GM21528 (cell line): ENCODE data around the gene ELF2.
"Not testable (repeated sequence)": the region's sequence is repeated elsewhere in the genome, so short reads cannot be mapped to it uniquely, and the experiment has no call there.

ENCODE experiments used
- ATAC-seq: cut with Tn5 transposase; IDR thresholded peaks from one replicate; pipeline ENCODE4 v1.9.1; 2021; ENCODE audit warnings: mild to moderate bottlenecking, moderate library complexity; ENCODE audit not compliant: unreplicated experiment, low FRiP score

Gene ELF2

GRCh38 chr4:139188648-139189416 is 11.8 kb upstream of the ELF2 start:
- ATAC-seq = no peak

GRCh38 chr4:139184129-139184528 is 7.1 kb upstream of the ELF2 start:
- no peak for ATAC-seq

- ATAC-seq = peak; percentile 75
Measured at GRCh38 chr4:139177869-139178619, 1.0 kb upstream of the ELF2 start.

GRCh38 chr4:139176302-139177048 is 543 bp downstream of the ELF2 start:
- ATAC-seq = peak; percentile 23

GRCh38 chr4:139175646-139176301 is 1.2 kb downstream of the ELF2 start:
- ATAC-seq = peak; percentile 0

- no peak for ATAC-seq
Measured at GRCh38 chr4:139171876-139172691, 4.9 kb downstream of the ELF2 start.

GRCh38 chr4:139170932-139171331 is 6.1 kb downstream of the ELF2 start:
- no peak for ATAC-seq

GRCh38 chr4:139167774-139168444 is 9.1 kb downstream of the ELF2 start:
- no peak for ATAC-seq

GRCh38 chr4:139164731-139165130 is 12.3 kb downstream of the ELF2 start:
- ATAC-seq = no peak

- ATAC-seq = no peak
Measured at GRCh38 chr4:139163806-139164206, 13.2 kb downstream of the ELF2 start.

- ATAC-seq = not testable (repeated sequence)
Measured at GRCh38 chr4:139157977-139158376, 19.0 kb downstream of the ELF2 start.

- ATAC-seq = no peak
Measured at GRCh38 chr4:139154952-139155557, 22.0 kb downstream of the ELF2 start.

- no peak for ATAC-seq
Measured at GRCh38 chr4:139154538-139154937, 22.5 kb downstream of the ELF2 start.

GRCh38 chr4:139154134-139154421 is 22.9 kb downstream of the ELF2 start:
- no peak for ATAC-seq

- no peak for ATAC-seq
Measured at GRCh38 chr4:139153411-139154133, 23.4 kb downstream of the ELF2 start.

- no peak for ATAC-seq
Measured at GRCh38 chr4:139152249-139152648, 24.8 kb downstream of the ELF2 start.

GRCh38 chr4:139146926-139147629 is 29.9 kb downstream of the ELF2 start:
- ATAC-seq = no peak

- ATAC-seq = no peak
Measured at GRCh38 chr4:139145552-139145932, 31.5 kb downstream of the ELF2 start.
